Loucy (cell line): ENCODE results near the gene APCDD1.

Source experiments
- EZH2phosphoT487 ChIP-seq: fragments of 200-600 bp; IDR thresholded peaks from 2 replicates; pipeline ENCODE4 v1.6.1; 2018; ENCODE audit warnings: antibody characterized with exemption, mild to moderate bottlenecking, moderate library complexity, borderline replicate concordance
- TF ChIP-seq, protein P1 (sequence below): fragments of 200-600 bp; sonication (generic); conservative IDR thresholded peaks from 2 replicates; pipeline ENCODE4 v1.5.1; 2014; ENCODE audit warnings: mild to moderate bottlenecking, antibody characterized with exemption, low read length

DNA sequence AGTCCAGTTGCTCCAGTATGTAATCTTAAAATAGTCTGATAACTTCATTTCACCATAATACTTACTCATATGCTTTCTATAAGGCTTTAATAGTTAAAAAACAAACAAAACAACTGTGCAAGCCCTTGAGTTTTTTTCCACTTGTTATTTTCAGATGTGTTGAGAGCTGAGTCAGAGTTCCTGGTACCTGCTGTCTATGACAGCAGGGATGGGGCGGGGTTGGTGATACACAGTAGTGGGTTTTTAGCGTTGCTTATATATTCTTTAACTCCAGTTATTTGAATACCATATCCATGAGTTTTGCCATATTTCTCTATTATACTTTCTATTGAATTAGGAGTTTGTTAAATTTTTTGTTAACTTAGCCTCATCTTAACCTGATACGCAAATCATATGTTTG, 76.4 kb downstream of the APCDD1 start:
- TF ChIP-seq, protein P1, sequence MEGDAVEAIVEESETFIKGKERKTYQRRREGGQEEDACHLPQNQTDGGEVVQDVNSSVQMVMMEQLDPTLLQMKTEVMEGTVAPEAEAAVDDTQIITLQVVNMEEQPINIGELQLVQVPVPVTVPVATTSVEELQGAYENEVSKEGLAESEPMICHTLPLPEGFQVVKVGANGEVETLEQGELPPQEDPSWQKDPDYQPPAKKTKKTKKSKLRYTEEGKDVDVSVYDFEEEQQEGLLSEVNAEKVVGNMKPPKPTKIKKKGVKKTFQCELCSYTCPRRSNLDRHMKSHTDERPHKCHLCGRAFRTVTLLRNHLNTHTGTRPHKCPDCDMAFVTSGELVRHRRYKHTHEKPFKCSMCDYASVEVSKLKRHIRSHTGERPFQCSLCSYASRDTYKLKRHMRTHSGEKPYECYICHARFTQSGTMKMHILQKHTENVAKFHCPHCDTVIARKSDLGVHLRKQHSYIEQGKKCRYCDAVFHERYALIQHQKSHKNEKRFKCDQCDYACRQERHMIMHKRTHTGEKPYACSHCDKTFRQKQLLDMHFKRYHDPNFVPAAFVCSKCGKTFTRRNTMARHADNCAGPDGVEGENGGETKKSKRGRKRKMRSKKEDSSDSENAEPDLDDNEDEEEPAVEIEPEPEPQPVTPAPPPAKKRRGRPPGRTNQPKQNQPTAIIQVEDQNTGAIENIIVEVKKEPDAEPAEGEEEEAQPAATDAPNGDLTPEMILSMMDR: no peak
- TF ChIP-seq EZH2phosphoT487: no peak
